Suprapubic skin (tissue), 4 donors: ENCODE measurements around the gene LPP.

Experiments used
- CTCF ChIP-seq, 2 donors: fragments of 200-600 bp in 1 of 2; fragments of 450-650 bp in 1 of 2; sonication (generic) in 1 of 2; IDR thresholded peaks; one replicate each; pipeline ENCODE4 v1.5.1; 2016 to 2019; ENCODE audit warnings: antibody characterized with exemption in 2 of 2, mild to moderate bottlenecking in 1 of 2, moderate library complexity in 1 of 2
- POLR2A ChIP-seq, 2 donors: fragments of 450-650 bp; IDR thresholded peaks; one replicate each; pipeline ENCODE4 v1.6.1; 2017; ENCODE audit warnings: antibody characterized with exemption in 2 of 2, mild to moderate bottlenecking in 2 of 2, moderate library complexity in 2 of 2
- POLR2AphosphoS5 ChIP-seq, 3 donors: sonication (generic); formaldehyde crosslinking; IDR thresholded peaks; one replicate each; pipeline ENCODE4 v1.6.1; 2017; ENCODE audit warnings: antibody characterized with exemption in 3 of 3

DNA sequence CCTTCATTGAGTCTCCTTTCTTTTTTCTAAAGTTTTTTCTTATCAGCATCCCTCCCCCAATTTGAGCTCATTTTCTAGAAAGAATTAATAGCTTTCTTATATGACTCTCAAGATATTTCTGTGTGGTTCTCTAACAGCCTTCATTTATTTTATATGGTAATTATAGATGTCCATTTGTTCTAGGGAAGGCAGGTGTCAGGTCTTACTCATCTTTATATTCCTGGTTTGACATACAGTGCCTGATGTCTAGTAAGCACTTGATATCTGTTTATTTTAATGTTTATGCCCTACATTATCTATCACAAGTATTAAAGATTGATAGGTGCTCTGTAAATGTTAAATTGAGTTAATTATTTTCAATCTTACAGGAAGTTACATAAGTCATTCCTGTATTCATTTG lies 591.1 kb downstream of the LPP start:
- TF ChIP-seq CTCF (IDR thresholded peaks at IDR 0.05) (no peak), POLR2A (IDR thresholded peaks at IDR 0.05) (no peak), POLR2AphosphoS5 (IDR thresholded peaks at IDR 0.05) (no peak)
